ENCODE data around the gene UBE3A.

UBE3A gene

DNA sequence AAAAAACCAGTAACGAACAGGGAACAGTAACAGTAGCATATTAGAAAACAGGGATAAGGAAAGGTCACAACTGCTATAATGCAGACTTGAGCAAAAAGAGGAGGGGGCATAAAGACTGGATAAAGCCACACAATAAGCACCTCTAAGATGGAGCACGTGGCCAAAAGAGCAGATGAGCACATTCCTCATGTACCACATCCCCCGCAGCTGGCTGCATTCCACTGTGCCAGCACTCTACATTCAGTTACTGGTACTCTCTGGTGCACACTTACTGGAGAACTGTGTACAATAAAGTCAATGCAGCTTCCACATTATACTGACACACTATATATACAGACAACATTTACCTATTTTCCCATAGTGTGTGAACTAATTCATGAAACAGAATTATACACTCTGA is 64.7 kb downstream of the UBE3A start:
- H4K20me1 ChIP-seq (ENCODE audit: insufficient read depth, low read length), result no peaks in the 10 kb centered on the region
- peaks cover 99% of the 10 kb centered on the region for H3K36me3 ChIP-seq (ENCODE audit: insufficient read depth, low read length)
- H3K9ac ChIP-seq (ENCODE audit: low read length), result no peak overlapping the region
- H2AFZ ChIP-seq (ENCODE audit: low read length), result no peak overlapping the region
- no peaks in the 10 kb centered on the region for H3K9me2 ChIP-seq (ENCODE audit: low read depth, low read length)
- H3K9me3 ChIP-seq (ENCODE audit: low read length), result 0 out of 2 replicates have a peak, but pooled peaks cover 5% of the 10 kb centered on the region
- H3K4me1 ChIP-seq (ENCODE audit: insufficient read depth, low read length, severe bottlenecking), result no peaks in the 10 kb centered on the region
- no peaks in the 10 kb centered on the region for H3K27me3 ChIP-seq (ENCODE audit: insufficient read depth, low read length)
- no peak for TF ChIP-seq EZH2 (IDR thresholded peaks at IDR 0.05; ENCODE audit: borderline replicate concordance, low read length)
- TF ChIP-seq, protein P1, sequence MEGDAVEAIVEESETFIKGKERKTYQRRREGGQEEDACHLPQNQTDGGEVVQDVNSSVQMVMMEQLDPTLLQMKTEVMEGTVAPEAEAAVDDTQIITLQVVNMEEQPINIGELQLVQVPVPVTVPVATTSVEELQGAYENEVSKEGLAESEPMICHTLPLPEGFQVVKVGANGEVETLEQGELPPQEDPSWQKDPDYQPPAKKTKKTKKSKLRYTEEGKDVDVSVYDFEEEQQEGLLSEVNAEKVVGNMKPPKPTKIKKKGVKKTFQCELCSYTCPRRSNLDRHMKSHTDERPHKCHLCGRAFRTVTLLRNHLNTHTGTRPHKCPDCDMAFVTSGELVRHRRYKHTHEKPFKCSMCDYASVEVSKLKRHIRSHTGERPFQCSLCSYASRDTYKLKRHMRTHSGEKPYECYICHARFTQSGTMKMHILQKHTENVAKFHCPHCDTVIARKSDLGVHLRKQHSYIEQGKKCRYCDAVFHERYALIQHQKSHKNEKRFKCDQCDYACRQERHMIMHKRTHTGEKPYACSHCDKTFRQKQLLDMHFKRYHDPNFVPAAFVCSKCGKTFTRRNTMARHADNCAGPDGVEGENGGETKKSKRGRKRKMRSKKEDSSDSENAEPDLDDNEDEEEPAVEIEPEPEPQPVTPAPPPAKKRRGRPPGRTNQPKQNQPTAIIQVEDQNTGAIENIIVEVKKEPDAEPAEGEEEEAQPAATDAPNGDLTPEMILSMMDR (IDR thresholded peaks at IDR 0.05; ENCODE audit: low read length), result no peak
- H3K27ac ChIP-seq (ENCODE audit: low read depth, low read length, poor library complexity, severe bottlenecking), result no peak overlapping the region
- no peak overlapping the region for H3K4me3 ChIP-seq (ENCODE audit: low read depth, low read length, poor library complexity, severe bottlenecking)
- H3K79me2 ChIP-seq (ENCODE audit: insufficient read depth, low read length), result peaks cover 26% of the 10 kb centered on the region
- no peak overlapping the region for H3K4me2 ChIP-seq (ENCODE audit: low read length)
- H3F3A ChIP-seq (ENCODE audit: insufficient read depth, low read length), result no peaks in the 10 kb centered on the region

DNA sequence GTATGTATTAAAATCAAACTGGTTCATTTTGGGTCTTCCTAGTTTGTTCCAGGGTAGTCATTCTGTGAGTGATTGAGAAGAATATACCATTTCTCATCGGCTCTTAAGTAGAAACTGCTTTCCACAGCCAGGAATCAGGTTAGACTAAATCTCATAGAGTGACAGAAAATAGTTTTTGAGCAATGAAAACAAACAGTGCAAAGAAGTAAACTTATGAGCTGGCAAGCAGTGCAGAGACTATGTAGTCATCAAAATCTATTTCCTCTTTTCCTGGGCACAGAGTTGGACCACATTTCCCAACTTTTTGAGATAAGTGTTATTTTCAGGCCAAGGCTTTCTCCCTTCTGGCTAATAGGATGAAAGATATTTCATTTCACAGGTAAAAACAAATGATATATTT is 66.5 kb downstream of the UBE3A start:
- Histone ChIP-seq H3K27ac (ENCODE audit: low read depth, low read length, poor library complexity, severe bottlenecking) (no peak overlapping the region), H3K9me3 (ENCODE audit: low read length) (0 out of 2 replicates have a peak, but pooled peaks cover 8% of the 10 kb centered on the region), H3K79me2 (ENCODE audit: insufficient read depth, low read length) (peaks cover 17% of the 10 kb centered on the region), H3K9ac (ENCODE audit: low read length) (no peak overlapping the region), H3K4me1 (ENCODE audit: insufficient read depth, low read length, severe bottlenecking) (no peaks in the 10 kb centered on the region), H3K36me3 (ENCODE audit: insufficient read depth, low read length) (peaks cover 99% of the 10 kb centered on the region), H2AFZ (ENCODE audit: low read length) (no peak overlapping the region), H4K20me1 (ENCODE audit: insufficient read depth, low read length) (no peaks in the 10 kb centered on the region), H3K4me2 (ENCODE audit: low read length) (no peak overlapping the region), H3F3A (ENCODE audit: insufficient read depth, low read length) (no peaks in the 10 kb centered on the region), H3K4me3 (ENCODE audit: low read depth, low read length, poor library complexity, severe bottlenecking) (no peak overlapping the region), H3K27me3 (ENCODE audit: insufficient read depth, low read length) (no peaks in the 10 kb centered on the region), H3K9me2 (ENCODE audit: low read depth, low read length) (no peaks in the 10 kb centered on the region)
- TF ChIP-seq, protein P1 (IDR thresholded peaks at IDR 0.05; ENCODE audit: low read length), result no peak
- TF ChIP-seq EZH2 (IDR thresholded peaks at IDR 0.05; ENCODE audit: borderline replicate concordance, low read length), result no peak

DNA sequence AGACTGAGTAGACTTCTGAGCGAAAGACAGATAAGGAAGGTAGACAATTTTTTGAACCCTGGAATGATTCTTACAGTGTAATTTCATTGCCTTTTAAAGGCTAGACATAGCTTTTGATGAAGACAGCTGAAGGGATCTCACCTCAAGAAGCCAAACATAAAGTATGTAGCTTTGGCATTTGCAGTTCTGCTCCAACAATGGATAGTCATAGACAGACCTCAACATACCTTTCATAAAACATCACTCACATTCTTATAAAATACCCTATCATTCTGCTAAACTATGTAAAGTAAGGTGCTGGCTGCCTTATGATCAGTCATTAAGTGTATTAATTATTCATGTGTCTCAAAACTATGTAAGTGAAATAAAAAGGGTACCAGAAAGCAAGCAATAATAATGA is 70.0 kb downstream of the UBE3A start:
- H3K36me3 ChIP-seq (ENCODE audit: insufficient read depth, low read length), result peaks cover 82% of the 10 kb centered on the region
- 0 out of 2 replicates have a peak, but pooled peaks cover 6% of the 10 kb centered on the region for H3K9me3 ChIP-seq (ENCODE audit: low read length)
- no peak overlapping the region for H2AFZ ChIP-seq (ENCODE audit: low read length)
- no peak overlapping the region for H3K27ac ChIP-seq (ENCODE audit: low read depth, low read length, poor library complexity, severe bottlenecking)
- peaks cover 10% of the 10 kb centered on the region; the same call in 1 of the 2 replicates for H3K79me2 ChIP-seq (ENCODE audit: insufficient read depth, low read length)
- no peaks in the 10 kb centered on the region for H3K4me1 ChIP-seq (ENCODE audit: insufficient read depth, low read length, severe bottlenecking)
- no peaks in the 10 kb centered on the region for H3F3A ChIP-seq (ENCODE audit: insufficient read depth, low read length)
- TF ChIP-seq EZH2 (IDR thresholded peaks at IDR 0.05; ENCODE audit: borderline replicate concordance, low read length), result no peak
- TF ChIP-seq, protein P1 (IDR thresholded peaks at IDR 0.05; ENCODE audit: low read length), result no peak
- H4K20me1 ChIP-seq (ENCODE audit: insufficient read depth, low read length), result no peaks in the 10 kb centered on the region
- H3K4me2 ChIP-seq (ENCODE audit: low read length), result no peak overlapping the region
- no peaks in the 10 kb centered on the region for H3K9me2 ChIP-seq (ENCODE audit: low read depth, low read length)
- H3K9ac ChIP-seq (ENCODE audit: low read length), result no peak overlapping the region
- H3K4me3 ChIP-seq (ENCODE audit: low read depth, low read length, poor library complexity, severe bottlenecking), result no peak overlapping the region
- no peaks in the 10 kb centered on the region for H3K27me3 ChIP-seq (ENCODE audit: insufficient read depth, low read length)
